Islet precursor cell (in vitro differentiated cells): ENCODE data around the gene RIC8A.

Source experiments
- DNase-seq: peaks from one replicate; pipeline ENCODE4 v3.0.0-alpha.2; 2018

The RIC8A gene

DNA sequence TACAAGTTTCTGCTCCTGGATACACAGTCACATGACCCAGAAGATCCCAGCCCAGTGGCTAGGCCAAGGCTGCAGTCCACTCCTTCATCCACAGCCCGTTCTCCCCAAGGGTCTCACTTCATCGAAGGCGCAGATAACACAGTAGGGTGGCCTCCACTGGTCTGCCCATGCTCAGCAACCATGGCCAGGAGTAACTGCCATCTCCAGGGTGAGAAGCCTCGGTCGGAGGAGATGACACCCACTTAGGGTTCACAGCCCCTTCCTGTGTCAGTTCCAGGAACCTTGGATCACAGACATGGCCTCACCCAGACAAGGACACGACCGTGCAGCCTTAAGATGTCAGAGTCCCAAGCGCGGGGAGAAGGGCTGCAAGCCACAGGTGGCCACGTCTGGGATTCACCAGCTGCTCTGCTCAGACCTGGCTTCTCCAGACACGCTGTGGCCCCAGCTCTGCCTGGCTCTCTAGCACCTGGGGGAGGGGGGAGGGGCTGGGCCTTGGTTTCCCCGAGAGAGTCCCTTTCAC, 2.9 kb upstream of the RIC8A start:
- peak; percentile 8 for DNase-seq

DNA sequence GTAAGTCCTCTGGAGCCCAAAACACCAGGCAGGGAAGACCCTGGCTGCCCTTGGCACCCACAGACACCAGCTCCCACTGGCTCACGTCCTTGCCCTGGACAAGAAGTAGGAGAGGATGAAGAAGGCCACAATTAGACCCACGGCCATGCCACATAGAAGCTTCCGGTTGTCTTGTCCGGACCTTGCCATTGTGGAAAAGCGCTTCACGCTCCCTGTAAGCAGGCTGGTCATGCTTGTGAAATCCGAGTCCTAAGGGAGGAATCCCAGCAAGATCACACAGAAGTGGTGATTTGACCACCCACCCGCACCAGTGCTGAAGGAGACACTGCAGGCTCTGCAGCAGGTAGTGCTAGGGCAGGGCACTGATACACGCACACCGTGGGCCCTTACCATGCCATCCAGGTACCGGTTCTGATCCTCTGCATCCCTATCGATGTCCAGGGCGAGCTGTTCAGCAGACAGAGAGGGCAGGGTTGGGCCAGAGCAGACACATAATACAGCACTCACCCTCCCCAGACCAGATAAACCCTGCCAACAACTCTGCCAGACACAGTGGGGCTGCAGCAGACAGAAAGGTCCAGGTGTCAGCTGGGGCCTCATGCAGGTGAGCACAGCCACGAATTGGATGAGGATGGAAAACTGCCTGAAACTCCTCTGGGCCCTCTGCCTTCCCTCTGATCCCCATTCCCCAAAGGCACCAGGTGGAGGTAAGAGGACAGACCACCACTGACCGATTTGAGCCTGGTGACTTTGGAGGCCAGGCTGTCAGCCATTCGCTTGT, 2.1 kb upstream of the RIC8A start:
- no peak for DNase-seq

DNA sequence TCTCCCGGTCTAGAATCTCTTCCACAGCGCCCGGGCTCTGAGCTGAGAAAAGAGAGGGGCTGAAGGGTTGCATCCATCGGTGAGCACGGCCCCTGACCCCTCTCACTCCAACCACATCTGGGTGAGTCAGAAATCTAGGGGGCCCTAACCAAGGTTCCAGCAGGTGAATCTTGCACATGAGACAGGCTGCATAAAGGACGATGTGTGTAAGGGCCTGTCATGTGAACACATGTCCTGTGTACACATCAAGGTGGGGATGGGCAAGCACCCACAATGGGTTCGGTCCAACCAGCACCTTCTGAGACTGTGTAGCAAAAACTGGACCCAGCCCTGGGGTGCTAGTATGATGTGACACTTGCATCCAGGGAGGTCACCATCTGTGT, 1.5 kb upstream of the RIC8A start:
- DNase-seq = no peak

DNA sequence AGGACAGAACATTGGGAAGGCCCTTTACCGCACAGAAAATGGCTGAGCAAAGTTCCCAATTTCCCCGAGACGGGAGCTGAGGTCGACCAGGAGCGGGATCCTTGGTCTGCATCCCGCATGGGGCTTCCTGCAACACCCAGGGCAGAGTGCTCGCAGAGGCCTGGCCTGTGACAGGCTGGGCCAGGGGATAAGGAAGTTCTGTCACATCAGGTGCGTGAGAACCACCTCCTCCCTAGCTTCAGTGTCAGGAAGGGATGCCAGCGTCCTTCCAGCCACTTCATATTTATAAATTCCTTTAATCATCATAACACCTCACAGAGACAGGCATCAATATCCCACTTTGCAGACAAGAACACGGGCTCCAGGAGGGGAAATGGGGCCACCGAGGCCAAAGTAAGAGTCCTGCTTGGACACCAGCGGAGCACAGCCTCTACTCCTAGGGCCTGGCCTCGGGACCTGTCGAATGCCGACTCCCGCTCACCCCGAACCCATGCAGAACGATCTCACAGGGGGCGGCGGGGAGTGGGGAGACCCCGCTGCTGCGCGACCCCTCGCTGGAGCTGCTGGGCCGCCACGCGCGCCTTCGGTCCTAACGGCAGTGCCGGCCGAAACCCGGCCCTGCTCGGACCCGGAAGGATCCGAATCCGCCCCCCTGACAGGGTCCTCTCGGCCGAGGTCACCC, 841 bp upstream of the RIC8A start:
- DNase-seq = peak; percentile 52

DNA sequence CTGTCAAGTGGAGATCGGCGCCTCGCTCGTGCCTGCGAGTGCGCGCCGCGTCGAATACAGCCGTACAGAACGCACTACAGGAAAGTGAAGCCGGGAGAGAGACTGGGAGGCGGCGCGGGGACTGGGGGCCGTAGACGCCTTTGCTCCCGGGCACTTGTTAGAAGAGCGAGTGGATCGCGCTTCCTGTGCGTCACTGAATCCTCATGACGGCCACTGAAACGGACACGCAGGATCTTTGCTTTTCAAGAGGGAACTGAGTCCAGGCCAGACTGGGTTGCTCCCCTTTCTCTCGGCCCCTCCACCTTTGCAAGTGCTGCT, 314 bp downstream of the RIC8A start:
- DNase-seq = no peak

DNA sequence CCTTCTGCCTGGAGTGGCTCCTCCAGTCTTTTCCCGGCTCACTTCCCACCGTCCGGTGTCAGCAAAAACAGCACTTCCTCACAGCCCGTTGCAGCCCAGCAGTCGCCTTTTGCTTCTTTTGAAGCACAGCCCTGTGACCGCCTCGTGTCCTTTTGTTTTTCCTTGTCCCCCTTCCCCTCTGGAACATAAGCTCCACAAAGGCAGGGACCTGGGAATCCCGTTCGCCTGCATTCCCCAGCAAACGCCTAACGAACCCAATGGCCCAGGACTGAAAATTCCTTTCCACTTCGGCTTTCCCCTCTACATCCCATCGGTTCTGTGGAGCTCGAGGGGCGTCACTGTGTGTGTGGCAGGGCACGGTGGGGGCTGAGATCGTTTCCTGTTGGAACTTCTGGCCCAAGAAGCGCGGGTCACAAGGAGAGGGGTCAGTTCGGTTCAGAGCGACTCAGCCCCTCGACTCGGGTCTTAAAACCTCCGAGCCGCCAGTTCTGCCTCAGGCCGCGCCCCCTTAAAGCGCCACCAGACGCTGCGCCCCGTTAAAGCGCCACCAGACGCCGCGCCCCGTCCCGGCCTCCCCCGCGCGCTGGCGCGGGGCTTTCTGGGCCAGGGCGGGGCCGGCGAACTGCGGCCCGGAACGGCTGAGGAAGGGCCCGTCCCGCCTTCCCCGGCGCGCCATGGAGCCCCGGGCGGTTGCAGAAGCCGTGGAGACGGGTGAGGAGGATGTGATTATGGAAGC, 841 bp downstream of the RIC8A start:
- peak; percentile 78 for DNase-seq

DNA sequence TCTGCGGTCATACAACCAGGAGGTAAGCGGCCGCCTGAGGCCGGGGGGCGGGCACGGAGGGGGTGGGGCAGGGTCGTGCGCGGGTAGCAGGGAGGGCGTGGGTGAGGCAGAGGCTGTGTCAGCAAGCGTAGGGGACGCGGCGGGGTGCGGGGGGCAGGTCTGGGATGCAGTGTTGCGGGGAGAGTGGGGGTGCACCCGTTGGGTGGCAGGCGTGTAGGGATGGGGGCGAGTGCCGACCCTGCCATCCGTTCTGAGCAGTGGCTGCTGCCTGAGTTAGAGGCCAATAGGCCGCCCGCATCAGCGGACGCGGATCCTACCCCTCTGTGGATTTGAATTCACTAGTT, 1.4 kb downstream of the RIC8A start:
- no peak for DNase-seq

DNA sequence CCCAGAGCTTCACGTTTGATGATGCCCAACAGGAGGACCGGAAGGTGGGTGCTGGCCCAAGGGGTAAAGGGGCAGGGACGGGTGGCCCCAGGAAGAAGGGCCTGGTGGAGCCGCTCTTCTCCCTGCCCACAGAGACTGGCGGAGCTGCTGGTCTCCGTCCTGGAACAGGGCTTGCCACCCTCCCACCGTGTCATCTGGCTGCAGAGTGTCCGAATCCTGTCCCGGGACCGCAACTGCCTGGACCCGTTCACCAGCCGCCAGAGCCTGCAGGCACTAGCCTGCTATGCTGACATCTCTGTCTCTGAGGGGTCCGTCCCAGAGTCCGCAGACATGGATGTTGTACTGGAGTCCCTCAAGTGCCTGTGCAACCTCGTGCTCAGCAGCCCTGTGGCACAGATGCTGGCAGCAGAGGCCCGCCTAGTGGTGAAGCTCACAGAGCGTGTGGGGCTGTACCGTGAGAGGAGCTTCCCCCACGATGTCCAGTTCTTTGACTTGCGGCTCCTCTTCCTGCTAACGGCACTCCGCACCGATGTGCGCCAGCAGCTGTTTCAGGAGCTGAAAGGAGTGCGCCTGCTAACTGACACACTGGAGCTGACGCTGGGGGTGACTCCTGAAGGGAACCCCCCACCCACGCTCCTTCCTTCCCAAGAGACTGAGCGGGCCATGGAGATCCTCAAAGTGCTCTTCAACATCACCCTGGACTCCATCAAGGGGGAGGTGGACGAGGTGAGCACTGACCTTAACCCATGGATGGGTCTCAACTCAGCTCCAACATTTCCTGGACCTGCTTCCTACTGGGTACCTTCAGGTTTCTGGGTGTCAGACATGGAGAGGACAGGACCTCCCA, 2.0 kb downstream of the RIC8A start:
- DNase-seq = peak; percentile 62

DNA sequence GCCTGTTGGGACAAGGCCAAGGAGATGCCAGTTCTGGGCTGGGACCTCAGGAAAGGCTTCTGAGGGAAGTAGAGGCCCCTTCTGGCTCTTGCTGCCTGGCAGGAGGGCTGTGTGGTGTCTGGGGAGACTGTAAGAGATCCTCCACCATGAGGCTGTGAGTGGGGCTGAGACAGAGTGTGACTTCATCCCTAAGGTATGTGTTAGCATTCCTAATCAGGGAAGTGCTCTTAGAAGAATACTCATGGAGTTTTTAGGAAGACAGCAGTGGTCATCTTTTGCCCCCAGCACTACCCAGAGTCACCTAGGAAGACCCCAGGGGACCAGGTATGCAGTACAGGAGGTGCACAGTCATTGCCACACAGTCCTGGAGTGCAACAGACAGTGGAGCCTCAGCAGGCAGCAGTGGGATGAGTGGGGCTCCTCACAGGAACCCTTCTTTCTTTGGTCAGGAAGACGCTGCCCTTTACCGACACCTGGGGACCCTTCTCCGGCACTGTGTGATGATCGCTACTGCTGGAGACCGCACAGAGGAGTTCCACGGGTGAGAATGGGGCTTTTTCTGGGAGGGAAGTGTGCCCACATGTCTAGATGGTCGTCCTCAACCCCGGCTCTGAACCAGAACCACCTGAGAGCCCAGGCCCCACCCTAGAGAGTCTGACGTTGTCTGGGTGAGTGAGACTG, 2.8 kb downstream of the RIC8A start:
- peak; percentile 84 for DNase-seq

DNA sequence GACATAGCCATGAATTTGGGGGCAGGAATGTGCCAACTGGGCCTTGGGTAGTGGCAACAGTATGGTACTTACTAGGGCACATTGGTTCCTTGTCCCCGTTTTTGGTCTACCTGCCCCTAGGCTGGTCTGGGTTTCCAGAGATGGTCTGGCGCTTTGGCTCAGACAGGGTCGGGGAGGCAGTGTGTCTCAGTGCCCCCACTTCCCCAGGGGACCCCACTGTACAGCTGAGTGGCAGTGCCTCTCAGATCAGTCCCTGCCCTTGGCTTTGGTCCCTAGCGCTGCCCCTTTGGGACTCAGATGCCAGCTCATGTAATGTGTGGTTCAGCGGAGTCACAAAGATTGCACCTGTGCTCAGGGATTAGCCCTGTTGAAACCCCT, 3.3 kb downstream of the RIC8A start:
- no peak for DNase-seq

DNA sequence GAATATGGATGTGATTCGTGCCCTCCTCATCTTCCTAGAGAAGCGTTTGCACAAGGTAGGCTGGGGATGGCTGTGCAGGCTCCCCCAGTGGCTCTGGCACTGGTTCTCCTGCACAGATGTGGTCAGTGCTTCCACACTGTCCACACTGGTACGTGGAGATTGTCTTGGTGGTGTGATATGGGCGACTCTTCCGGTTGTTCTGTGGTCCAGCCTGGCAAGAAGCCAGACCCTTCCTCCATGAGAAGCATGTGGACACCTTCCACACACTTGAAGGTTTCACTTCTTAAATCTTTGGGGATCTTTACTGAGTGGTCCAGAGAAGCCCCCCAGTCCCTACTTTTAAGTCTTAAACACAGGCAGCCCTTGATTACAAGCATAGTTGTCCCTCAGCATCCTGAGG, 3.8 kb downstream of the RIC8A start:
- DNase-seq = no peak

DNA sequence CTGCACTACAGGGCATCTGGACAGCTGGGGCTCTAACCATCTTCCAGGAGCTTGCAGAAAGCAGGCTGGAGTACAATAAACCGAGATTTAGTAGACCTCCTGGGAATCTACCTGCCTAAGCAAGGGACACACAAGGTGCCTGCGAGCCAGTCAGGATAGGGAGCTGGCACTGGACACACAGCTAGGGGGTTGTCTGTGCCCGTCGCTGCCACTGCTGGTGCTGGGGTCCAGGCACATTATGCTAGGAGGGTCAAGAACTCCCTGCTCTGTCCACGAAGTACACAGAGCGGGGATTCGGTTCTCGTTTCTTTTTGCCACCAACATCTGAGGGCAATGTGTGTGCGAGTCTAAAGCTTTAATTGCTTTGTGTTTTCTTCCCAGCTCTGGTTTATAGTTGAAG, 4.2 kb downstream of the RIC8A start:
- no peak for DNase-seq

DNA sequence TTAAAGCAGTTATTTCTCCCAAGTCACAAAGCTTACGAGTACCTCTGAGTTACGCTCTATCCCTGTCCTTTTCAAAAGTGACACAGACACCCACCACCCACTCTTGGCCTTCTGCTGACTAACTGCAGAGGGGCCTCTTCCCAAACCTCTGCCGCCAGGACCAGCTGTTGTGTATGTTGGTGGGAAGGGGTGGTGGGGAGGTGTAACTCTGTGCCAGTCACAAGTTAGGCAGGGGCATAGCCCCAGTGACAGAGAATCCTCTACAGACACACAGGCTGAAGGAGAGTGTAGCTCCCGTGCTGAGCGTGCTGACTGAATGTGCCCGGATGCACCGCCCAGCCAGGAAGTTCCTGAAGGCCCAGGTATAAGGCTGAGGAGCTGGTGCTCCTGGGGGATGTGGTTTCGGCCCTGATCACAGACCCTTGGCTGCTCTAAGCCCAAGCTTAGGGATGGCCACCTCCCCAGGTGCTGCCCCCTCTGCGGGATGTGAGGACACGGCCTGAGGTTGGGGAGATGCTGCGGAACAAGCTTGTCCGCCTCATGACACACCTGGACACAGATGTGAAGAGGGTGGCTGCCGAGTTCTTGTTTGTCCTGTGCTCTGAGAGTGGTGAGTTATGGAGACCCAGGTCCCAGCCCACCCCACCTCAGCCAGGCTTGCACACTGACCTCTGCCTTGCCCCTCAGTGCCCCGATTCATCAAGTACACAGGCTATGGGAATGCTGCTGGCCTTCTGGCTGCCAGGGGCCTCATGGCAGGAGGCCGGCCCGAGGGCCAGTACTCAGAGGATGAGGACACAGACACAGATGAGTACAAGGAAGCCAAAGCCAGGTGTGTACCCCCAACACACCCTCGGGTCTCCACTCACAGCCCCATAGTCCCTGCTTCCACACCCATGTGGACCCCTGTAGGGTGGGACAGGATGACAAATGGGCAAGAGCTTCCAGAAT, 4.9 kb downstream of the RIC8A start:
- no peak for DNase-seq

DNA sequence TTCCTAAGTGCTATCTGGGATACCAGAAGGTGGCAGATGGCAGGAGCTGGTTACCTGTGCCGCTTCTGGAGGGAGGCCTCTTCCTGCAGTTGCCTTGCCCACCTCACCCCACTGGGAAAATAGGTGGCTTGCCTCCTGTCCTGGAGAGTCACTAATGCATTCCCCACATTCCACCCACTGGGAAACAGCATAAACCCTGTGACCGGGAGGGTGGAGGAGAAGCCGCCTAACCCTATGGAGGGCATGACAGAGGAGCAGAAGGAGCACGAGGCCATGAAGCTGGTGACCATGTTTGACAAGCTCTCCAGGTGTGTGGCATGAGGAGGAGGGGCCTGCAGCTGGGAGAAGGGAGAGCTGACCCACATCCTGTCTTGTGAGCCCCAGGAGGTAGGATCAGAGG, 5.6 kb downstream of the RIC8A start:
- DNase-seq = no peak

DNA sequence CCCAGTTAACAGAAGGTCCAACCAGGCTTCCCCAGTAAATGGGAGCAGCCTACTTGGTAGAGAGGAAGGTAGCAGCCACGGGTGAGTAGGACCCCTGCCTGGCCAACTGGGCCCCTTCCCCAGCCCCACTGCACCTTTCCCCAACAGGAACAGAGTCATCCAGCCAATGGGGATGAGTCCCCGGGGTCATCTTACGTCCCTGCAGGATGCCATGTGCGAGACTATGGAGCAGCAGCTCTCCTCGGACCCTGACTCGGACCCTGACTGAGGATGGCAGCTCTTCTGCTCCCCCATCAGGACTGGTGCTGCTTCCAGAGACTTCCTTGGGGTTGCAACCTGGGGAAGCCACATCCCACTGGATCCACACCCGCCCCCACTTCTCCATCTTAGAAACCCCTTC, 6.6 kb downstream of the RIC8A start:
- DNase-seq = no peak

DNA sequence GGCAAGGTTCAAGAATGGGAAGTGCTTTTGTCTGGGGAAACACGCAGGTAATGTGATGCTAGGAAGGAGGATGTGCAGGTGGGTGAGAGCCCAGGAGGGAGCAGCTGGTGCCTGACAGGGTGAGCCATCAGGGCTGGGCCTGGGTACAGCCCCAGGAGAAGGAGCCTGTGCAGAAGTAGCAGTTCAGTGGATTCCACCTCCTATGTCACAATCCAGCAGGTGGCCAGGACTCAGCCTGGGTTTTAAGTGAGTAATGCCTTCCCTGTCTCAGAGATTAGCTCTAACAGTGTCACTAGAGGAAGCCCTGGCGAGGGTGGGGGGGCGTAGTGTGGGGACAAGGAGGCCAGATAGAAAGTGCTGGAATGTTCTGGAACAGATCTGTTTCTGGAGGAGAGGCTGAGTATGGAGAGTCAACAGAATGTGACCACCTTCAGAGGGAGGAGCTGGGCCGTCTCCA, 8.1 kb downstream of the RIC8A start:
- no peak for DNase-seq

DNA sequence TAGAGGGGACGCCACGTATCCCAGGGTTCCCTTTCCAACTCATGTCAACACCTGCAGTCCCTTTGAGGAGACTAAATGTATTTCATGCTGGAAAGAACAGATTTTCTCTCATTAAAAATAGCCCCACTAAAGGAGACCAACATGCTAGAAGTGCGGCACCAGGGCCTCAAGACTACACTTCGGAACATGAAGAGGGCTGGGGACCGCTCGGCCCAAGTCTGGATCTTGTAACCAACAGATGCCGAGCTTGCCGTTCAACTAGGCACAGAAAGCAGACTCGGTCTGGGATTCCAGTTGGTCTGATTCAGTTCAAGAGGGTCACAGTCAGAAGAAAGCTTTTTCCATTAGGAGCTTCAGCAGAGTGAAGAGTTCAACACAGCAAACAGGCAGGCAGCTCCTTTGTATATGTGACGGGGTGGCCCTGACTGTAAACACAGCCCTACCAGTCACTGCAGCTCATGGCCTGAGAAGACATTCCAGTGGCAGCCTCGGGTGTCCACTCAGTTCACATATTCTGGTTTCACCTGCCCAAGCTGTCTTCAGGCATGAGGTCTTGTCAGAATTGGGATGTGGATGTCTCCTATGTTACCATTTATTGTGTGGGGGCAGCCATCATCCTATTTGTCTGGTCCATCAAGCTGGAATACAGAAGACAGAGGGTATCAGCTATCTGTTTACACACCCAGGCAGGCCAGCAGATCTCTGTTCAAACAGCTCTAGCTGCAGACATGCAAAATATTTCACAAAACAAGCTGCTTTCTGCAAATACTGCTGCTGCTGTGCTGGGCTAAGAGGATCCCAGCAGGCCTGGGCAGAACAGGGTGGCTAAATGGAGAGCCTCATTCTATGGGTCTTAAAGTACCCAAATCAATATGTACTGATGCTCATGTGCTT, 8.8 kb downstream of the RIC8A start:
- DNase-seq = no peak

DNA sequence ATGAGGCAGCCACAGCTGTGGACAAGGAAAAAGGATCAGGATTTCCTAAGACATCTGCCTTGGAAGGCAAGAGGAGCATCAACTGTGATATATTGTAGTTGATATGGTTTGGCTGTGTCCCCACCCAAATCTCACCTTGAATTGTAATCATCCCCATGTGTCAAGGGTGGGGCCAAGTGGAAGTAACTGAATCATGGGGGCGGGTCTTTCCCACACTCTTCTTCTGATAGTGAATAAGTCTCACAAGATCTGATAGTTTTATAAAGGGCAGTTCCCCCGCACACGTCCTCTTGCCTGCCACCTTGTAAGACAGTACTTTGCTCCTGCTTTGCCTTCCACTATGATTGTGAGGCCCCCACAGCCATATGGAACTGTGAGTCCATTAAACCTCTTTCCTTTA, 10.2 kb downstream of the RIC8A start:
- DNase-seq = no peak

DNA sequence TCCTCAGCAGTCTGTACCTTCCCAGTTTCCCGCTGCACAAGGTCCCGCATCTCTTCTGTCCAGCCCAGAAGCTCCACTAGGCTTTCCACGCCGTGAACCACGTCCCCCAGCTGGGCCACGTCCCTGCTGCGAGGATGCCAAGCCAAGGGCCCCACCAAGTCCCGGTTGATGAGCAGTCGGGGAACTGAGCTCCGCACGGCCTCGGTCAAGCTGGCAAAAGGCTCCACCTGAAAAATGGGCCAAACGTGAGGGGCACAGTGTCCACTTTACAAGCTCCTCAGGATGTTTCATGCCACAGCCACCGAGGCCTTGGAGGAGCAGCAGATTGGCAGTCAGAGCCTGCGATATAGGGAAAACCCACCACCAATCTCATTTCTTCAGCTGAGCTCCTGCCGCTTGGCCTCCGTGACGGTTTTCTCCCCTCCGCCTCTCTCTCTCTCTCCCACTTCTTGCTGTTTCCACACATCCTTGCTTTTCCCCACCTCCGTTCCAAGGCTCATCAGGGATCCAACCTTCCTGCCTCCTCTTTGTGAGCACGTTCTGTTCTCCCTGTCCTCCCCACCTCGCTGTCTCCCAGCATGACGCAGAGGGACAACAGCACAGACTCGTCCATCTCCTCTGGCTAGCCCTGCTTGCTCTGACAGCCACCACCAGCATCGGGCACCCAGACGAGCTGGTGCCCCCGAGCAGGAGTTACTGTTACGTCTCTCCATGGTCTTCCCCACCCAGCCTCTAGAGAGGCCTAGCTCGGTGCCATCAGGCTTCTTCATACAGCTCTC, 11.5 kb downstream of the RIC8A start:
- DNase-seq = no peak
